Osteoblast (primary cell): ENCODE measurements around the gene SDC3. TPM values are rescaled to one million over a fixed set of nuclear protein-coding genes. Genes with fewer than 3 reads are reported as not detected.
A peak's percentile ranks its signal among the peaks of the same experiment; 100 is the strongest.

Source experiments
- DNase-seq: peaks from one replicate; pipeline ENCODE4 v3.0.0; 2011; ENCODE audit warnings: low spot score, mixed read lengths; ENCODE audit not compliant: insufficient read length; ENCODE audit errors: missing footprints
- H2AFZ ChIP-seq: 2 replicates; pipeline ENCODE4 v1.6.0; 2011; ENCODE audit warnings: mild to moderate bottlenecking, low read length
- H3K27ac ChIP-seq: 2 replicates; pipeline ENCODE4 v1.5.1; 2011; ENCODE audit warnings: mild to moderate bottlenecking, low read depth, low read length, moderate library complexity
- H3K27me3 ChIP-seq: 2 replicates; pipeline ENCODE4 v1.6.0; 2012; ENCODE audit warnings: mild to moderate bottlenecking, control low read depth, inconsistent platforms, low read length, moderate library complexity; ENCODE audit not compliant: insufficient read depth
- H3K36me3 ChIP-seq: 2 replicates; pipeline ENCODE4 v1.5.1; 2011; ENCODE audit warnings: mild to moderate bottlenecking, low read length, control low read depth, moderate library complexity; ENCODE audit not compliant: insufficient read depth
- H3K4me1 ChIP-seq: 2 replicates; pipeline ENCODE4 v1.5.1; 2011; ENCODE audit warnings: mild to moderate bottlenecking, low read length, control low read depth, moderate library complexity; ENCODE audit not compliant: insufficient read depth
- H3K4me2 ChIP-seq: 2 replicates; pipeline ENCODE4 v1.6.0; 2011; ENCODE audit warnings: mild to moderate bottlenecking, low read length; ENCODE audit not compliant: insufficient read depth
- H3K4me3 ChIP-seq: fragments of 200-600 bp; sonication (generic); 3 replicates; pipeline ENCODE4 v1.5.1; 2012; ENCODE audit warnings: mild to moderate bottlenecking, low read length, inconsistent platforms; ENCODE audit not compliant: insufficient read depth
- H3K79me2 ChIP-seq: 2 replicates; pipeline ENCODE4 v1.6.0; 2012; ENCODE audit warnings: mild to moderate bottlenecking, low read length, control low read depth, inconsistent platforms; ENCODE audit not compliant: insufficient read depth
- H3K9me3 ChIP-seq: 2 replicates; pipeline ENCODE4 v1.5.1; 2011; ENCODE audit warnings: low read depth, low read length, control low read depth
- H4K20me1 ChIP-seq: 2 replicates; pipeline ENCODE4 v1.6.0; 2012; ENCODE audit warnings: mild to moderate bottlenecking, low read length, control low read depth; ENCODE audit not compliant: insufficient read depth
- CTCF ChIP-seq: IDR thresholded peaks from 2 replicates; pipeline ENCODE4 v1.5.1; 2011; ENCODE audit warnings: mild to moderate bottlenecking, low read depth, low read length, moderate library complexity; ENCODE audit errors: extremely low read depth
- total RNA-seq: library from RNA; depleted of rRNA; stranded (reverse); fragments of >200 nt; gene quantifications from 2 replicates; pipeline ENCODE4 v1.2.3, GENCODE V29; 2012

SDC3 gene
- total RNA-seq, 1 donor: 39.8 TPM

- no peak for TF ChIP-seq CTCF
- H3K4me1 ChIP-seq: peaks cover 5% of the 10 kb centered on the region
- H3K4me2 ChIP-seq: no peak overlapping the region
- peaks cover 5% of the 10 kb centered on the region for H3K79me2 ChIP-seq
- H3K36me3 ChIP-seq: no peaks in the 10 kb centered on the region
- peak; percentile 62 for DNase-seq
- H3K27me3 ChIP-seq: no peaks in the 10 kb centered on the region
- no peak overlapping the region for H3K4me3 ChIP-seq
- peaks cover 7% of the 10 kb centered on the region for H4K20me1 ChIP-seq
- no peaks in the 10 kb centered on the region for H3K9me3 ChIP-seq
- no peak overlapping the region for H2AFZ ChIP-seq
- no peak overlapping the region for H3K27ac ChIP-seq
Measured at GRCh38 chr1:30904191-30904961, 4.2 kb downstream of the SDC3 start.

- Histone ChIP-seq H2AFZ (no peak overlapping the region), H3K4me3 (no peak overlapping the region), H3K9me3 (no peaks in the 10 kb centered on the region), H3K79me2 (peaks cover 7% of the 10 kb centered on the region), H4K20me1 (peaks cover 11% of the 10 kb centered on the region), H3K36me3 (no peaks in the 10 kb centered on the region), H3K4me1 (peaks cover 5% of the 10 kb centered on the region), H3K27me3 (no peaks in the 10 kb centered on the region), H3K27ac (no peak overlapping the region), H3K4me2 (no peak overlapping the region)
- TF ChIP-seq CTCF: no peak
- DNase-seq: peak; percentile 60
Measured at GRCh38 chr1:30903343-30904034, 5.1 kb downstream of the SDC3 start.

GRCh38 chr1:30902593-30903290, 5.8 kb downstream of the SDC3 start:
- H2AFZ ChIP-seq: no peak overlapping the region
- H3K4me2 ChIP-seq: no peak overlapping the region

More at GRCh38 chr1:30902593-30903290, 5.8 kb downstream of the SDC3 start:
- H3K4me1 ChIP-seq: peaks cover 5% of the 10 kb centered on the region
- peaks cover 12% of the 10 kb centered on the region for H3K79me2 ChIP-seq
- no peaks in the 10 kb centered on the region for H3K9me3 ChIP-seq
- H3K36me3 ChIP-seq: no peaks in the 10 kb centered on the region
- no peak for TF ChIP-seq CTCF
- DNase-seq: peak; percentile 80
- H3K27me3 ChIP-seq: no peaks in the 10 kb centered on the region
- no peak overlapping the region for H3K4me3 ChIP-seq
- peaks cover 18% of the 10 kb centered on the region for H4K20me1 ChIP-seq
- H3K27ac ChIP-seq: no peak overlapping the region
